Testis (tissue), 3 donors: ENCODE measurements around the gene ISYNA1. TPM values are rescaled to one million over a fixed set of nuclear protein-coding genes. Genes with fewer than 3 reads are reported as not detected.

ENCODE experiments used
- DNase-seq: peaks from one replicate; pipeline ENCODE4 v3.0.0-alpha.2; 2019
- H3K27ac ChIP-seq, 2 donors: fragments of 200-600 bp; sonication (generic); one replicate each; pipeline ENCODE4 v1.5.1; 2019
- H3K27me3 ChIP-seq: fragments of 200-600 bp; sonication (generic); one replicate; pipeline ENCODE4 v1.5.1; 2019
- H3K36me3 ChIP-seq: fragments of 200-600 bp; sonication (generic); one replicate; pipeline ENCODE4 v1.5.1; 2017; ENCODE audit warnings: low read depth; ENCODE audit errors: missing control alignments
- H3K4me1 ChIP-seq: fragments of 200-600 bp; sonication (generic); one replicate; pipeline ENCODE4 v1.5.1; 2019
- H3K4me3 ChIP-seq, 2 donors: fragments of 200-600 bp; sonication (generic); one replicate each; pipeline ENCODE4 v1.5.1; 2017 to 2019
- H3K9me3 ChIP-seq: fragments of 200-600 bp; sonication (generic); one replicate; pipeline ENCODE4 v1.5.1; 2017
- CTCF ChIP-seq, 3 experiments: fragments of 450-650 bp in 2 of 3; fragments of 200-600 bp in 1 of 3; sonication (generic) in 1 of 3; IDR thresholded peaks; one replicate each; pipeline ENCODE4 v1.5.1; 2016 to 2019; ENCODE audit warnings: antibody characterized with exemption in 3 of 3, mild to moderate bottlenecking in 2 of 3, moderate library complexity in 1 of 3
- POLR2A ChIP-seq: fragments of 450-650 bp; IDR thresholded peaks from one replicate; pipeline ENCODE4 v1.6.1; 2017; ENCODE audit warnings: antibody characterized with exemption, mild to moderate bottlenecking, moderate library complexity
- WGBS, 2 donors: methylation state at CpG; one replicate each; pipeline ENCODE4 v1.1.5; 2018; 5-methylcytosine and 5-hydroxymethylcytosine counted together
- intact Hi-C: fragments of 100-400 bp; cut with DNase I; formaldehyde crosslinking; loops from one replicate; pipeline ENCODE4 v1.15.1; 2023; ENCODE audit warnings: low total_unique reads
- polyA plus RNA-seq: library from polyadenylated mRNA; stranded (reverse); fragments of 350-450 nt; fragmentation: Illumina TruSeq; extraction: RNeasy Lipid Tissue Mini Kit (QIAGEN cat#74804); gene quantifications from one replicate; pipeline ENCODE4 v1.2.3, GENCODE V29; 2014; ENCODE audit warnings: low read depth, low replicate concordance; ENCODE audit not compliant: insufficient read depth
- total RNA-seq, 2 donors: library from RNA; depleted of rRNA; stranded (reverse); fragments of >200 nt; gene quantifications; one replicate each; pipeline ENCODE4 v1.2.3, GENCODE V29; 2016

Gene ISYNA1
- total and polyA plus RNA-seq, 3 donors from 2014 or later = 493 to 1,122 (median 1,000) TPM

DNA sequence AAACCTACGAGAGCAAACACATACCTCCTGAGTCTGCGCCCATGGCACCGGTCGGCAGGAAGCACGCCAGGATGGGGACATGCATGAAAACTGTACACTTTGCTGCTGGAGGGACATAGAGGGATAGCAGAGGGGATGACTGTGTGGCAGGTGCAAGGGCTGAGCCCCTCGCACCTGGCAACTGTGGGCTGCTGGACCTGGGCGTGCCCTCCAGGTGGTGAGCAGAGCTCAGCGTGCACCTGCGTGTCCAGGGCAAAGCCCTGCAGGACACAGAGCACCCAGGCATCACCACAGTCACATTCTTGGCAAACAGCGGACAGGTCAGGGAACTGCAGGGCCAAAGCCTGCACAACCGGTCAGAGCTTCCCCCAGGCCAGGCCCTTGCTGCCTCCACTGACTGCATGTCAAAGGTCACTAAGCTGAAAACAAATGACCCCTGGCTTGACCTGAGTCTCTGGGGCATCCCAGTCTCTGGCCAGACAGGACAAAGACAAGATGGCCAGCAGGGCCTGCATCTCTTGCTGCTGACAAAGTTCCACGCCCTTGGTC, 9.0 kb upstream of the ISYNA1 start:
- Histone ChIP-seq H3K27ac (no peak overlapping the region), H3K27me3 (no peaks in the 10 kb centered on the region), H3K4me3 (no peak overlapping the region), H3K4me1 (peaks cover 16% of the 10 kb centered on the region), H3K9me3 (no peaks in the 10 kb centered on the region), H3K36me3 (no peaks in the 10 kb centered on the region)
- DNase-seq = no peak
- WGBS, 2 donors = 83 to 95% methylated on average over 7 to 12 of the region's 12 CpGs
- intact Hi-C loops = no loop called here
- no peak for TF ChIP-seq POLR2A
- TF ChIP-seq CTCF (IDR thresholded peaks at IDR 0.05) = no peak

DNA sequence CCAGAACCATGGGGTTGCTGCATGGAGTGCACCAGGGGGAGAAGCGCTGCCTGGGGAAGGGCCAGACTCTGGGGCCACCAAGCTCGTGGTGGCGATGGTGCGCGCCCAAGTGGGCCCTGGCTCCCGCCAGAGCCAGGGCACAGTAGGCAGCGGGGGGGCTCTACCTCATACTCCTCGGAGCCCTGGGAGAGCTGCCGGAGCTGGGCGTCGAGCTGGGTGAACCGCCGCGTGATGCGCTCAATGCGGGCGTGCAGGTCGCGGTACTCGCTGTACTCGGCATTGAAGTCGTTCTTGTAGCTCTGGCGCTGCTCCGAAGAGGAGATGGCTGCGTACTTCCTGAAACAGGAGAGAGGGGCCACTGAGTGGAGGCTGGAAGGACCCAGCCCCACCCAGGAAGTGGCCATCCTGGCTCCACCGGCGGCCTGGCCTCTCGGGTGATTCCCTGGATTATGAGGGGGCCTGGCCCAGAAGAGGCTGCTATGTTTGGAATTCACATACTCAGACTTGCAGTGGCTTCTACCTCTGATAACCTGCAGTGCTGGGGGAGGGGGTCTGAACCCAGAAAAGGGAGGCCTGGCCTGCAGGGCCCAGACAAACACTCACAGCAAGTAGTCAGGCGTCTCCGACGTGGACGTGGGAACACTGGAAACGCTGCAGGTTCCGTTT, 8.3 kb upstream of the ISYNA1 start:
- no peak overlapping the region for H3K27ac ChIP-seq
- H3K36me3 ChIP-seq = no peaks in the 10 kb centered on the region
- no peaks in the 10 kb centered on the region for H3K27me3 ChIP-seq
- H3K4me1 ChIP-seq = peaks cover 18% of the 10 kb centered on the region
- no peak for DNase-seq
- 89% methylated on average over 31 to 34 of the region's 34 CpGs for WGBS, 2 donors
- intact Hi-C loops = no loop called here
- H3K4me3 ChIP-seq = no peak overlapping the region
- no peaks in the 10 kb centered on the region for H3K9me3 ChIP-seq
- TF ChIP-seq POLR2A (no peak), CTCF (IDR thresholded peaks at IDR 0.05) (no peak)

- no peak for DNase-seq
- Histone ChIP-seq H3K36me3 (no peaks in the 10 kb centered on the region), H3K9me3 (no peaks in the 10 kb centered on the region), H3K4me1 (peaks cover 23% of the 10 kb centered on the region), H3K4me3 (no peak overlapping the region), H3K27me3 (no peaks in the 10 kb centered on the region), H3K27ac (no peak overlapping the region)
- TF ChIP-seq CTCF (IDR thresholded peaks at IDR 0.05) = no peak
- intact Hi-C loops = no loop called here
- WGBS, 2 donors = 68 to 75% methylated on average over 10 to 15 of the region's 15 CpGs
Observed at GRCh38 chr19:18445262-18445948, 7.5 kb upstream of the ISYNA1 start.

DNA sequence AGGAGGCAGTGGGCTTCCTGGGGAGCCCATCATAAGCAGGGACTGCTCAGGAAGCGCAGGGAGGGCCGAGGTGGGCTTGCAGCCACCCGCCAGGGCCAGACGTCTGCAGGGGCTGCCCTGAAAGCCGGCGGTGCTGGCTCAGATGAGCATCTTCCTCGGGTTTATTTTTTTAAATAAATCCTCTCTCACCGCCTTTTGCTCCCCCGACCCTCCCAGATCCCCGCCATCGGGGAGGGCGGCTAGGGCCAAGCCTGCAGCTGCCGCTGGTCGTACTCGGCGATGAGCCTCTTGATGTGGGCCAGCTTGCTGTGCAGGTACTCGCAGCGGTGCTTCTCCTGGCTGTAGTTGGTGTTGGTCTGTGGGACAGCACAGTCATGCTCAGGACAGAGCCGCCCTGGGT, 6.6 kb upstream of the ISYNA1 start:
- Histone ChIP-seq H3K9me3 (no peaks in the 10 kb centered on the region), H3K36me3 (no peaks in the 10 kb centered on the region), H3K27me3 (no peaks in the 10 kb centered on the region), H3K4me1 (peaks cover 32% of the 10 kb centered on the region), H3K27ac (no peak overlapping the region), H3K4me3 (no peak overlapping the region)
- 83 to 93% methylated on average over 14 to 19 of the region's 19 CpGs for WGBS, 2 donors
- no peak for DNase-seq
- intact Hi-C loops = no loop called here
- TF ChIP-seq POLR2A (no peak), CTCF (IDR thresholded peaks at IDR 0.05) (no peak)
